ENCODE data around the gene ODC1.

DNA sequence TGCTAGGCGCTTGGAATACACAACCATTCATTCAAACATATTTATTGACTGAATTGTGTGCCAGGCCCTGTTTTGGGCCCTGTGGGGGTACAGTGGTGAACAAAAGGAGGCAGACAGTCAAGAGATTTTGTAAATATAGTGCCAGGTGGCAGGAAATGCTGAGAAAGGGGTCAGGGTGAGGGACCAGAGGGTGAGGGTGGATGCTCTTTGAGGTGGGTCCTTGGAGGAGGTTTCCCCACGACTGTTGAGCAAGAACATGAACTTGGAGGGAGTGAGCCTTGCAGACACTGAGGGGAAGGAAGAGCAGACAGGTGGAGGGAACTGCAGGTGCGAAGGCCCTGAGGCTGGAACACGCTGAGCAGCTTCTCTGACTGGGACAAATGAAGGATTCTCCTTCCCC, 40.7 kb downstream of the ODC1 start:
- TF ChIP-seq, protein P1, sequence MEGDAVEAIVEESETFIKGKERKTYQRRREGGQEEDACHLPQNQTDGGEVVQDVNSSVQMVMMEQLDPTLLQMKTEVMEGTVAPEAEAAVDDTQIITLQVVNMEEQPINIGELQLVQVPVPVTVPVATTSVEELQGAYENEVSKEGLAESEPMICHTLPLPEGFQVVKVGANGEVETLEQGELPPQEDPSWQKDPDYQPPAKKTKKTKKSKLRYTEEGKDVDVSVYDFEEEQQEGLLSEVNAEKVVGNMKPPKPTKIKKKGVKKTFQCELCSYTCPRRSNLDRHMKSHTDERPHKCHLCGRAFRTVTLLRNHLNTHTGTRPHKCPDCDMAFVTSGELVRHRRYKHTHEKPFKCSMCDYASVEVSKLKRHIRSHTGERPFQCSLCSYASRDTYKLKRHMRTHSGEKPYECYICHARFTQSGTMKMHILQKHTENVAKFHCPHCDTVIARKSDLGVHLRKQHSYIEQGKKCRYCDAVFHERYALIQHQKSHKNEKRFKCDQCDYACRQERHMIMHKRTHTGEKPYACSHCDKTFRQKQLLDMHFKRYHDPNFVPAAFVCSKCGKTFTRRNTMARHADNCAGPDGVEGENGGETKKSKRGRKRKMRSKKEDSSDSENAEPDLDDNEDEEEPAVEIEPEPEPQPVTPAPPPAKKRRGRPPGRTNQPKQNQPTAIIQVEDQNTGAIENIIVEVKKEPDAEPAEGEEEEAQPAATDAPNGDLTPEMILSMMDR (IDR thresholded peaks at IDR 0.05; ENCODE audit: insufficient read depth, low read length, poor library complexity, severe bottlenecking), result no peak
- TF ChIP-seq EZH2phosphoT487 (conservative IDR thresholded peaks at IDR 0.05; ENCODE audit: low read length), result no peak

Measured in SU-DHL-6 (cell line).